BLaER1 treated with 17β-estradiol and CSF1 and Interleukin-3, amounts not matched to agents 10 nM and 100 nM (cell line): ENCODE measurements around the gene HIC1.

Experiments used
- H3K27ac ChIP-seq, 11 experiments: shearing (Covaris generic); formaldehyde crosslinking; 2 replicates each; pipeline ENCODE4 v1.8.1; 2022
- H3K27me3 ChIP-seq, 11 experiments: shearing (Covaris generic); formaldehyde crosslinking; 2 replicates each; pipeline ENCODE4 v1.8.1; 2022
- H3K36me3 ChIP-seq, 11 experiments: shearing (Covaris generic); formaldehyde crosslinking; 2 replicates each; pipeline ENCODE4 v1.8.1; 2022
- H3K4me1 ChIP-seq, 10 experiments: shearing (Covaris generic); formaldehyde crosslinking; 2 replicates each; pipeline ENCODE4 v1.8.1; 2022
- H3K4me2 ChIP-seq, 11 experiments: shearing (Covaris generic); formaldehyde crosslinking; 2 replicates each; pipeline ENCODE4 v1.8.1; 2022
- H3K4me3 ChIP-seq, 10 experiments: shearing (Covaris generic); formaldehyde crosslinking; 2 replicates each; pipeline ENCODE4 v1.8.1; 2022
- H3K9ac ChIP-seq, 11 experiments: shearing (Covaris generic); formaldehyde crosslinking; 2 replicates each; pipeline ENCODE4 v1.8.1; 2022
- H3K9me3 ChIP-seq, 11 experiments: shearing (Covaris generic); formaldehyde crosslinking; replicated peaks in 1 of 11; 2 replicates each; pipeline ENCODE4 v1.8.1; 2022
- H4K20me1 ChIP-seq, 11 experiments: shearing (Covaris generic); formaldehyde crosslinking; 2 replicates each; pipeline ENCODE4 v1.8.1; 2022
- Cebpa-rat ChIP-seq, 11 experiments: shearing (Covaris generic); IDR thresholded peaks; 2 replicates each; pipeline ENCODE4 v1.8.1; 2022

Gene HIC1

GRCh38 chr17:2058586-2059546 lies 4.0 kb downstream of the HIC1 start:
- H3K4me3 ChIP-seq = peak overlapping the region; percentile 45 to 76 (median 52)
- peaks cover 44 to 80% (median 69%) of the 10 kb centered on the region in 11 experiments for H3K27me3 ChIP-seq
- H4K20me1 ChIP-seq = peaks cover 28 to 69% (median 45%) of the 10 kb centered on the region in 11 experiments; a peak in 20 of 22 replicates
- H3K9me3 ChIP-seq = no peaks in the 10 kb centered on the region
- H3K9ac ChIP-seq = peak overlapping the region; percentile 35 to 67 (median 56); a peak in 19 of 22 replicates
- peaks cover 0 to 33% (median 23%) of the 10 kb centered on the region in 11 experiments; a peak in 17 of 22 replicates for H3K36me3 ChIP-seq
- H3K4me1 ChIP-seq = peaks cover 66 to 98% (median 93%) of the 10 kb centered on the region in 10 experiments
- H3K4me2 ChIP-seq = peak overlapping the region; percentile 93 to 100 (median 99)
- peak overlapping the region in 8 of 11 experiments; percentile 17 to 66 (median 45); a peak in 13 of 22 replicates for H3K27ac ChIP-seq
- TF ChIP-seq Cebpa-rat (IDR thresholded peaks at IDR 0.05) = no peak

DNA sequence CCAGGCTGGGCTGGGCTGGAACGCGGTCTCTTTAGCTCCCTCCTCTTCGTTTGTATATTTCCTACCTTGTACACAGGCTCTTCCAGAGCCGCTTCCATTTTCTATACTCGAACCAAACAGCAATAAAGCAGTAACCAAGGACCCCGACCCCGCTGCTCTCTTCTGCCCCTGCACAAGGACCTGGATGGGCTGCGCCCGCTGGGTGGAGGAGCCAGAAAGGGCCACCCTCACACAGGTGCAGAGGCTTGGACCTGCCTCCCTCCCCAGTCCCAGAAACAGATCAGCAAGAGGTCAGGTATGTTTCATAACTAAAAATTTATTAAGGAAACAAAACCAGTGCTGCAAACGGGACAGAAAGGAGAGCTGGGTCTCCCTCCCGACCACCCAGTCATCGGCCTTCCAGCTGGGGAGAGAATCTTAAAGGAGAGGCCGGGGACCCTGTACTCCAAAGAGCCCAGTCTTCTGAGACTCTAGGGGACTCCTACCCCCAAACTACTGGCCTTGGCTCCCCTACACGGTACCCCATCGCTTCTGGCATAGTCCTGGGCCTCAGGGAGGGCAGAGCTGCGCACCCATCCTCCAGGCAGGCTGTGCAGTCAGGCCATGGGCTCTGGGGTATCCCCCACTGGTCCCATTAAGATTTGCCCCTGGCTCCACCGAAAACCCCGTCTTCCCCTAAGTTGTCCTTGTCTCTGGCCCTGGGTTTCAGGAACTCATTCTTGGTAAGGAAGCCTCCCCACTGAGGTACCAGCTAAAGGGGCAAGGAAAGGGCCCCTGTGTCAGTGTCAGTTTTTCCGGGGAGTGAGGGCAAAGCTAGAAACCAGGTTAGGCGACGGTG lies 4.9 kb downstream of the HIC1 start:
- H4K20me1 ChIP-seq = peaks cover 23 to 69% (median 37%) of the 10 kb centered on the region in 11 experiments; a peak in 20 of 22 replicates
- no peaks in the 10 kb centered on the region for H3K9me3 ChIP-seq
- peak overlapping the region; percentile 45 to 76 (median 52); a peak in 18 of 20 replicates for H3K4me3 ChIP-seq
- TF ChIP-seq Cebpa-rat (IDR thresholded peaks at IDR 0.05) = no peak
- H3K27ac ChIP-seq = peak overlapping the region in 7 of 11 experiments; percentile 17 to 66 (median 47); a peak in 11 of 22 replicates
- H3K4me1 ChIP-seq = peaks cover 66 to 98% (median 93%) of the 10 kb centered on the region in 10 experiments
- peak overlapping the region; percentile 93 to 100 (median 99) for H3K4me2 ChIP-seq
- H3K36me3 ChIP-seq = peaks cover 0 to 33% (median 24%) of the 10 kb centered on the region in 11 experiments; a peak in 17 of 22 replicates
- peaks cover 35 to 71% (median 60%) of the 10 kb centered on the region in 11 experiments for H3K27me3 ChIP-seq
- peak overlapping the region in 10 of 11 experiments; percentile 35 to 67 (median 55); a peak in 16 of 22 replicates for H3K9ac ChIP-seq

DNA sequence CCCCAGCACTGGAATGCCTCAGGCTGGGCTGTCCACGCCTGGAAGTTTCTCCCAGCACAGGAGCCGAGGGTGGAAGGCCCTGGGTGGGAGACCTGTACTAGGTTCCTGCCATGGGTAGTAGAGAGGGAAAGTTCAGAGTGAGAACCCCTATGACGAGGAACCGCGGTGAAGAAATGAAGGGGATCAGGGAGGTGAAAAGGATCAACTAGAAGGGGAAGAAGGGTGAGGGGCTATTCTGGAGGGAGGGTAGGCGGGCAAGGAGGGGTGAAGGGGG lies 5.4 kb downstream of the HIC1 start:
- H4K20me1 ChIP-seq = peaks cover 26 to 69% (median 36%) of the 10 kb centered on the region in 11 experiments; a peak in 20 of 22 replicates
- TF ChIP-seq Cebpa-rat (IDR thresholded peaks at IDR 0.05) = no peak
- no peaks in the 10 kb centered on the region for H3K9me3 ChIP-seq
- peak overlapping the region; percentile 93 to 100 (median 99) for H3K4me2 ChIP-seq
- peaks cover 72 to 98% (median 95%) of the 10 kb centered on the region in 10 experiments for H3K4me1 ChIP-seq
- H3K36me3 ChIP-seq = peaks cover 3 to 37% (median 28%) of the 10 kb centered on the region in 11 experiments; a peak in 20 of 22 replicates
- peak overlapping the region in 2 of 11 experiments; percentile 40 to 56; a peak in 2 of 22 replicates for H3K27ac ChIP-seq
- 0 out of 20 replicates have a peak overlapping the region, but pooled peaks of 1 of the 10 experiments have one; percentile 76 for H3K4me3 ChIP-seq
- H3K27me3 ChIP-seq = peaks cover 30 to 65% (median 54%) of the 10 kb centered on the region in 11 experiments
- 0 out of 22 replicates have a peak overlapping the region, but pooled peaks of 2 of the 11 experiments have one; percentile 18 to 62 for H3K9ac ChIP-seq

DNA sequence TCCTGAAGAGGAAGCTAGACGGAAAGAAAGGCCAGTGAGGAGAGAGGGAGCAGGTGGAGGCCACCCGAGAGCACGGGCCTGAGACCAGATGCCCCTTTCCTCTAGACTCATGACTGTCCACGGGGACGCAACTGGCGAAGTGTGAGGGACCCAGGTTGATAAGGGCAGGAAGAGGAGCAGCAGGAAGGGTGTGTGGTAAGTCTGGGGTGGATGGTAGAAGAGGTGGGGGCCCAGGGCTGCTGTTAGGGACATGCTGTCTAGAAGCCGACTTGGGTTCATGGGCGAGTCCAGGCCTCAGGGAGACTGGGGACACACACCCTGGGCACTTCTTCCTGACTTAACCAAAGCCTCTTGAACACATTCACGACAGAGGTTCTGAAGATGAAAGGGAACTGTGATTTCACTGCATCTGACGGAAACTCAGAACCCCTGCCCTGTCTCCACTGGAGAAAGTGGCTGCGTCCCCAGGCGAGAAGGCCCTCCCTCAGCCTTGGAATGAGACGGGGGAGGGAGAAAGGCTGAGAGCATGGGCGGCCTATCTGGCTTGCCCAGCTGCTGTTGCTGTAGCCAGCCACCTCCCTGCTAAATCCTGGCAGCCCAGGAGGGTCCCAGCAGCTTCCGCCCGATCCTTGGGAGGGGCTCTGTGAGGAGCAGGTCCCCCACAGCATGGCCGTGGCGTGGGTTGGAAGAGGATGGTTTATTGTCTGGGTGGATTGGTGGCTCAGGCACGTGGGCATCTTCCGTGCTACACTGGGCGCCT lies 6.0 kb downstream of the HIC1 start:
- peaks cover 77 to 100% (median 97%) of the 10 kb centered on the region in 10 experiments for H3K4me1 ChIP-seq
- H4K20me1 ChIP-seq = peaks cover 25 to 68% (median 33%) of the 10 kb centered on the region in 11 experiments; a peak in 20 of 22 replicates
- no peak for TF ChIP-seq Cebpa-rat (IDR thresholded peaks at IDR 0.05)
- H3K9me3 ChIP-seq = no peaks in the 10 kb centered on the region
- H3K9ac ChIP-seq = peak overlapping the region in 2 of 11 experiments; percentile 14 to 18; a peak in 1 of 22 replicates
- H3K4me3 ChIP-seq = no peak overlapping the region
- H3K27me3 ChIP-seq = peaks cover 26 to 60% (median 49%) of the 10 kb centered on the region in 11 experiments
- peak overlapping the region; percentile 93 to 100 (median 99) for H3K4me2 ChIP-seq
- H3K27ac ChIP-seq = no peak overlapping the region
- H3K36me3 ChIP-seq = peaks cover 9 to 43% (median 33%) of the 10 kb centered on the region in 11 experiments; a peak in 20 of 22 replicates

GRCh38 chr17:2061441-2061958 lies 6.6 kb downstream of the HIC1 start:
- H3K4me2 ChIP-seq = peak overlapping the region in 10 of 11 experiments; percentile 93 to 100 (median 99); a peak in 19 of 22 replicates
- H3K27me3 ChIP-seq = peaks cover 20 to 53% (median 42%) of the 10 kb centered on the region in 11 experiments
- H3K27ac ChIP-seq = no peak overlapping the region
- no peak for TF ChIP-seq Cebpa-rat (IDR thresholded peaks at IDR 0.05)
- no peak overlapping the region for H3K4me3 ChIP-seq
- no peaks in the 10 kb centered on the region for H3K9me3 ChIP-seq
- peaks cover 78 to 100% (median 98%) of the 10 kb centered on the region in 10 experiments for H3K4me1 ChIP-seq
- peaks cover 19 to 62% (median 28%) of the 10 kb centered on the region in 11 experiments; a peak in 20 of 22 replicates for H4K20me1 ChIP-seq
- peak overlapping the region in 1 of 11 experiments; percentile 14; a peak in 1 of 22 replicates for H3K9ac ChIP-seq
- H3K36me3 ChIP-seq = peaks cover 12 to 48% (median 39%) of the 10 kb centered on the region in 11 experiments; a peak in 20 of 22 replicates

- Histone ChIP-seq H3K27ac (peak overlapping the region in 1 of 11 experiments; percentile 78; a peak in 3 of 22 replicates), H3K9me3 (no peaks in the 10 kb centered on the region), H3K4me3 (no peak overlapping the region), H3K4me2 (peak overlapping the region; percentile 74 to 100 (median 94); a peak in 21 of 22 replicates), H3K27me3 (peaks cover 8 to 41% (median 31%) of the 10 kb centered on the region in 11 experiments), H3K4me1 (peaks cover 78 to 100% (median 98%) of the 10 kb centered on the region in 10 experiments), H3K36me3 (peaks cover 12 to 48% (median 38%) of the 10 kb centered on the region in 11 experiments; a peak in 20 of 22 replicates), H4K20me1 (peaks cover 8 to 59% (median 16%) of the 10 kb centered on the region in 11 experiments; a peak in 19 of 22 replicates), H3K9ac (peak overlapping the region in 8 of 11 experiments; percentile 1 to 67 (median 18); a peak in 7 of 22 replicates)
- no peak for TF ChIP-seq Cebpa-rat (IDR thresholded peaks at IDR 0.05)
Observed at GRCh38 chr17:2062571-2063183, 7.8 kb downstream of the HIC1 start.
